COLO668 (cell line): ENCODE results near the gene CDK15.
"Not testable (repeated sequence)": the region's sequence is repeated elsewhere in the genome, so short reads cannot be mapped to it uniquely, and the experiment has no call there.

Source experiments
- DNase-seq: peaks from one replicate; lab custom pipeline; 2025; ENCODE audit not compliant: unreplicated experiment; lab: John Stamatoyannopoulos, UW

CDK15 gene

GRCh38 chr2:201789395-201789794 lies 16.9 kb upstream of the CDK15 start:
- DNase-seq, result no peak

GRCh38 chr2:201790291-201790690 lies 16.0 kb upstream of the CDK15 start:
- DNase-seq, result no peak

DNA sequence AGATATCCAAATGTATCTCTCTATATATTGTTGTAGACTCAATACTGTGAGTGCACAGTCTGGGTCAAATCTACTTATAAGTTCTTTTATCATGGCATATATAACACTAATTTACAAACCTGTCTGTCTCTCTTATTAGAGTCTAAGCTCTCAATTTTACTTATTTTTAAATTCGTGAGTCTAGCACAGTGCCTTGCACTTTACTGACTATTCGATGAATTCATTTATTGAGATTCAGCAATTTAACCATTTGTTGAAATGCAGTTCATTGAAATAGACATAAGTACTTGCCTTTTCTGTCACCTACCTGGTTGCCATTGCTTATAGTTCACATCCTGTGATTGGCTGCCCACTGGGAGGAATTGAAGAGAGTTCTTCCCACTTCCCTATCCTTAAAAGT lies 15.3 kb upstream of the CDK15 start:
- DNase-seq, result no peak

- DNase-seq, result no peak
These were observed 12.7 kb upstream of the CDK15 start for GRCh38 chr2:201793631-201794030.

- no peak for DNase-seq
These were observed 12.0 kb upstream of the CDK15 start for GRCh38 chr2:201794294-201794693.

DNA sequence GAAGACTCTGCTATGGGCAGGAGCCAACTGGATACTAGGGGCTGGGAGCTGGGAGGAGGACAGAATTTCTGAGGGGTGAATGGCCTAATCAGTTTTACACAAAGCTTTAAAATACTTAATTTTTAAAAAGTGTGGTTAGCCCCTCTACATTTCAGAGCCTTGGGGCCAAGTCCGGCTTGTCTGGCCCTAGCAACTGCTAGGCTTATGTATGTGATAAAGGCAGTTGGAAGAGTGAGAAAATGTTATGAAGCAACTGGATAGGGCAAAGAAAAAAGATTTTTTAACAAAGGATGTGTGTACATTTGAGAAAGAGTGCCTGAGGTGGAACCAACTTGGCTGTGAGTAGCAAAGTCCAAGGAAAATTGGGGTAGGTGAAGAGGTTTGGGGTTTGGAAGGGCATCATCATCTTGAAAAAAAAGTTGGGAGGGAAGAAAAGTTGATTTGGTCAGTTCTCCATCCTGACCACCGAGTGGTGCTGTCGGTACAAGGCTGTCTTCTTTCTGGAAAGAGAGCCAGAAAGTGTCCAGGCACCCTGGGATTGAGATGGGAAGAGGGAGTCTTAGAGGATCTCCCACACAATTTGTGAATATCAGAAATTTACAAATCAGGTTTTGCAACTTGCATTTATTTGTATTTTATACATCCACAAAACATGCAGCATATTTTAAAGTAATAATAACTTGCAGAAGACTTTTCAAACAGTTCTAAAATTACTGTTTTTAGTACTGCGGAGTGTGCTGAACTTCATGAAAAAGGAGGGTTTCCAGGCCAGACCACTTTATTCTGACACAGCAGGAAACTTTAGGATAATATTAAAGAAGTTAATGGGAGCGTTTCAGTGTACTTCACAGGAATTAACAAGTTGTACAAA lies 10.5 kb upstream of the CDK15 start:
- no peak for DNase-seq

GRCh38 chr2:201796478-201796865 lies 9.9 kb upstream of the CDK15 start:
- DNase-seq, result no peak

- DNase-seq, result no peak
These were observed 9.0 kb upstream of the CDK15 start for GRCh38 chr2:201797175-201797840.

DNA sequence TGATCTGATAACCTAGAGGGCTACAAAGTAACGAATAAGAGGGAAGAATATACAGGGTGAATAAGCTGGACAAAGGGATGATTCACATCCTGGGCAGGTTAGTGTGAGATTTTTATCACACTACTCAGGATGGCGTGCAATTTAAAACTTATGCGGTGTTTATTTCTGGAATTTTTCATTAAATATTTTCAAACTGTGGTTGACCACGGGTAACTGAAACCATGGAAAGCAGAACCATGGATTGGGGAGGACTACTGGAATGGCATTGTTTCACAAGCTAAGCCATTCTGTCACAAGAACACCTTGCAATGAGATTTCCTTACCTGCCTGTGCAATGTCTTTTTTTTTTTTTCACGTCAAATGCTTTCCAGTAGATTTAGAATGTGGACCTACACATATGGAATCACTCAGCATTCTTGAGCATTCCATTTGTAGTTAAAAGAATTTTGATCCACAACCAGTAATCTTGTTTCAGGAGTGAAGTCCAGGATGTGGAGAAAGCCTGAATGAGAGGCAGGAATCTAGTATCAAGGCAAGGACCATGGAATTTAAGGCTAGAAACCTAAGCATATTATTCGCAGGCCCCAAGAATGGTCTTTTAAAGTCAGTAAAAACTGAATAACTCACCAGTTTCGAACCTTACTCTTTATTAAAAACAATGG lies 8.0 kb upstream of the CDK15 start:
- DNase-seq, result no peak

GRCh38 chr2:201798914-201799285 lies 7.4 kb upstream of the CDK15 start:
- not testable (repeated sequence) for DNase-seq

DNA sequence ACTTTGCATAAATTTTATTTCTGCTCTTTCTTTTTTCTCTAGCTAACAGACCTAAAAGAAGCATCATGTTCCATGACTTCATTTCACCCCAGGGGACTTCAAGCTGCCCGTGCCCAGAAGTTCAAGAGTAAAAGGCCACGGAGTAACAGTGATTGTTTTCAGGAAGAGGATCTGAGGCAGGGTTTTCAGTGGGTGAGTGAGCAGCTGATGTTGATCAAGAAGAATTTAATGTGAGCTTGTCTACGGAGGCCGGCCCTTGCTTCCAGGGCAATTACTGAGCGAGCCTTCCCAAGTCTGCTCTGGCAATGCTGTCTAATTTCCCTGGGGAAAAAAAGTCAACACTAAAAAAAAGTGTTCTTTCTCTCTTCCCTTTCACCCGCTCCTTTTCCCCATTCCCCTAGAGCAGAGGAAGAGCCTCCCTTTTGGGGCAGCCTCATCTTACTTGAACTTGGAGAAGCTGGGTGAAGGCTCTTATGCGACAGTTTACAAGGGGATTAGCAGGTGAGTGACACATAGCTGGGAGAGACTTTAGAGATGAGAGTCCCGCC lies 1.2 kb downstream of the CDK15 start:
- no peak for DNase-seq

GRCh38 chr2:201808027-201808426 lies 1.7 kb downstream of the CDK15 start:
- no peak for DNase-seq

DNA sequence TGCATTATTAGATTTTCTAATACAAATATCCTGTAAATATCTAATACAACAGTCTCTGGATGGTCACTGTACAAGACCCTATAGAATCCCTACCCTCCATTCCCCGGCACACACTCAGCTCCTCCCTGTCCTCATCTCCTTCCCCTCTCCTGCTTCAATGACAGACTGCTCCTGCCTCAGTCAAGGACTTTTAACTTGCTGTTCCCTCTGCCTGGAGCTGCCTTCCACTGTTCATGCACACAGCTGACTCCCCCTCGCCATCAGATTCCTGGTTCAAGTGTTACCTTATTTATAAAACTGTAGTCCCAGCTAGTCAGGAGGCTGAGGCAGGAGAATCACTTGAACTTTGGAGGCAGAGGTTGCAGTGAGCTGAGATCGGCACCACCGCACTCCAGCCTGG lies 3.3 kb downstream of the CDK15 start:
- DNase-seq, result no peak

DNA sequence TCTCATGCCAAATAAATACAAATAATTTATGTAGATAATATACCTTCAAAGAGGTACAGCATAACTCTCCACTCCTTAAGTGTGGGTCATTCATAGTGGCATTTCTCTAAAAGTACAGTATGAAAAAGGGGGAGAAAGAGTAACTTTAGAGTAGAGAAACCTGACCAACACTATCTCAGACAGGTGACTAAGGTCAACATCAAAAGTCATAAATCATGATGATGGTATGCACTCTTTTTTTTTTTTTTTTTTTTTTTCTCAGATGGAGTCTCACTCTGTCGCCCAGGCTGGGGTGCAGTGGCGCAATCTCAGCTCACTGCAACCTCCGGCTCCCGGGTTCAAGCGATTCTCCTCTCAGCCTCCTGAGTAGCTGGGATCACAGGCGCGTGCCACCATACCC lies 4.3 kb downstream of the CDK15 start:
- not testable (repeated sequence) for DNase-seq

GRCh38 chr2:201813996-201814760 lies 7.8 kb downstream of the CDK15 start:
- no peak for DNase-seq

DNA sequence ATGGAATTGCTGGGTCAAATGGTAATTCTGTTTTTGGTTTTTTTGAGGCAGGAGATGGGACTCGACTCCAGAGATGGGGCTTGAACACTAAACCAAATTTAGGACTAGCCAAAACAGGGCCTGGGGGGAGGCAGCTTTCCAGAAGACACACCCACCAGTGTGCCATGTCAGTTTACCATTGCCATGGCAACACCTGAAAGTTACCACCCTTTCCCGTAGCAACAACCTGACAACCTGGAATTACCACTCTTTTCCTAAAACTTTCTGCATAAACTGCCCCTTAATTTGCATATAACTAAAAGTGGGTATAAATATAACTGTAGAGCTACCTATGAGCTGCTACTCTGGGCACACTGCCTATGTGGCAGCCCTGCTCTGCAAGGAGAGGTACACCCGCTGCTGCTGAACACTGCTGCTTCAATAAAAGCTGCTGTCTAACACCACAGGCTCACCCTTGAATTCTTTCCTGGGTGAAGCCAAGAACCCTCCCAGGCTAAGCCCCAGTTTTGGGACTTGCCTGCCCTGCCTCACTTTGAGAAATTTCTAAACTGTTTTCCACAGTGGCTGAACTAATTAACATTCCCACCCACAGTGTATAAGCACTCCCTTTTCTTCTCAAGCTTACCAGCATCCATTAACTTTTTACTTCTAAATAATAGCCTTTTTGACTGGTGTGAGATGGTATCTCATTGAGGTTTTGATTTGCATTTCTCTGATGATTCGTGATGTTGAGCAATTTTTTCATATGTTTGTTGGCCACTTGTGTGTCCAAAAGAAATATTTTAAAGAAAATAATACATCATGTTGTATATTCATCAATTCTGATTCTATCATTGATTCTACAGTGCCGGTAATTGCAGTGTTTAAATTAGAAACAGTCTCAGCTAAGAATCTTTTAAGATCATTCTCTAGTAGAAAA lies 10.6 kb downstream of the CDK15 start:
- no peak for DNase-seq

DNA sequence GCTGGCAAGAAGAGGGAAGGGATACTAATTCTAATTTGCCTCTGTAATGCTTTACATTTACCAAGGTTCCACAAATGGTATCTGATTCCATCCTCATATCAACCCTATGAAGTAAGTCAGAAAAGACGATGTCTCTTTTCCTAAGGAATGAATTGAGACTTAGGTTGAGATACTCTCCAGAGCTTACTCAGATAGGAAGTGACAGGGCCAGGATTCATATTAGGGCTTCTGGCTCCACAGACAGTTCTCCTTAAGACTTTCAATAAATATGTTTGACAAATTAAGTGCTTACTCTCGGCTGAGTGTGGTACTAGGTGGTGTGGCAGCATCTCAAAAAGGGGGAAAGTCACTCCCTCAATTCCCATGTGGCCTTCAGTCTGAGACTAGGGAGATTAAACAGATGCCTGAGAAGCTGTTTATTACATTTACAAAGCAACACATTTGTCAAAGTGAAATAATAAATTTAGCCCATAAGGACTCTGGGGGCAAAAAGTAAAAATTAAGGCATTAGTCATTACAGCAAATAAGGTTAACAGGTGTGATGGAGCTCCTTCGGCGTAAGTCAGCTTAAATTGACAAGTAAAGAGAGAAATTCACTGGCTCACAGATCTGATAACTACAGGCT lies 14.2 kb downstream of the CDK15 start:
- no peak for DNase-seq

DNA sequence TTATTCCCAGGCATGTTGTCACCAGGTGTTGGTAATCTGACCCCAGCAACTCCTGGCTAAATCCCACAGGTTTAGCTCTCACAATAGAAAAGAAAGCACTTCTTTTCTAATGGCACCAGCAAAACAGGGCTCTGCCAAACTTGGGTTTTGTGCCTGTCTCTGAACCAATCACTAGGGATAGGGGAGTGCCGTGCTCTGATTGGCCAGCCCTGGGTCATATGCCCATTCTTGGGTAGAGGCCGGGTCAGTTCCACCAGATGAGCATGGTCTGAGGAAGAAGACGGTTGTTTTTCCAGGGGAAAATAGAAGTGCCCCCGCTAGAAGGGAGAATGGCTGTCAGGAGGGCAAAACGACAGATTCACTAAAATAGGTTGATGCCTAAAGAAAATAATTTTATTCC lies 14.7 kb downstream of the CDK15 start:
- peak; percentile 29 for DNase-seq

DNA sequence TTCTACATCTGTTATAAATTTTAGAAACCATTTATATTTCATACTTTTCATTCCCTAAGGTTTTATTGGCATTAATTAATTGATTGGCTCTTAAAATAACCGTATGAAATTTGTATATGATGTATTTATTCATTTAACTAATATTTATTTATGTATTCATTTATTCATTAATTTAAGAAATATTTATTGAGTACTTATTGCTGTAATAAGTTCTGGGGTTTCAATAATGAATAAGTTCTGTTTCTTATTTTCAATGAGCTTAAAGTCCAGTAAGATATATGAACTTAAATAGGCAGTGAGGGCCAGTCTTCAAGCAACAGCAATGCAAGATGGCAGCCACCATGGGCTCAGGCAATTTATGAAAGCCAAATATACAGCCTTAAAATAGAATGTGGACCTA lies 17.9 kb downstream of the CDK15 start:
- no peak for DNase-seq

GRCh38 chr2:201827621-201828020 lies 21.3 kb downstream of the CDK15 start:
- DNase-seq, result no peak
